NCI-H82 (cell line): ENCODE measurements around the gene DNAH10.
A peak's percentile ranks its signal among the peaks of the same experiment; 100 is the strongest.
"Not testable (repeated sequence)": the region's sequence is repeated elsewhere in the genome, so short reads cannot be mapped to it uniquely, and the experiment has no call there.

Experiments used
- DNase-seq: peaks from one replicate; lab custom pipeline; 2025; lab: John Stamatoyannopoulos, UW

The DNAH10 gene

DNA sequence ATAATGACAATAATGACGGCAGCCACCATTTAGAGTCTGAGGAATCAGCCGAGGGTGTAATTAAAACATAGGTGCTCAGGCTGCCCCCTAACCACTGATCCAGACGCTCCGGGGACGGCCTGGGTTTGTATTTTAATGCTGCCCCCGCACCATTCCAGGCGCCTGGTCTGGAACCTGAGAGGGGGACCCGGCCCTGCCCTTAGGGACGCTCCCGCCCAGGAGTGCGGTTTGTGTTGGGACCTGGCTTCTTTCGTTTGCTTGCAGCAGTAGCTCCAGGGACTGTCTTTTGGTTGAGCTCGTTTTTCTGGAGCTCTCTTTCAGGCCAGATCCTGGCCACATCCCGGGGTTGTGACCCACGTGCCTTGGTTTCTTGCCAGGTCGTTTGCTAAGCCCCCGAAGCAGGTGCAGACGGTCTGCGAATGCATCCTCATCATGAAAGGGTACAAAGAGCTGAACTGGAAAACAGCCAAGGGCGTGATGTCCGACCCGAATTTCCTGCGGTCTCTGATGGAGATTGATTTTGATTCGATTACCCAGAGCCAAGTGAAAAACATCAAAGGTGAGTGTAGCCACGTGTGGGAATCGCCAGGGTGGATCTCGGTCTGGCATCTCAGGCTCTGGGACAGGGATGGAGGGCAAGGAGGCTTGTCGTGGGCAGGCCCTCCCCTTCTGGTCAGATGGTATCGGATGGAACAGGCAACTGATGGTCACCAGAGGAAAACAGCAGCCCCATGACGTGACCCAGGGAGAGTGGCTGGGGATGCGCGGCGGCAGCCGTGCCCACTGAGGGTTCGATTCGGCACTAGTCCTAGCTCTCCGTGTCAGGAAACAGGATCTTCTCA, 147.0 kb downstream of the DNAH10 start:
- DNase-seq = no peak

DNA sequence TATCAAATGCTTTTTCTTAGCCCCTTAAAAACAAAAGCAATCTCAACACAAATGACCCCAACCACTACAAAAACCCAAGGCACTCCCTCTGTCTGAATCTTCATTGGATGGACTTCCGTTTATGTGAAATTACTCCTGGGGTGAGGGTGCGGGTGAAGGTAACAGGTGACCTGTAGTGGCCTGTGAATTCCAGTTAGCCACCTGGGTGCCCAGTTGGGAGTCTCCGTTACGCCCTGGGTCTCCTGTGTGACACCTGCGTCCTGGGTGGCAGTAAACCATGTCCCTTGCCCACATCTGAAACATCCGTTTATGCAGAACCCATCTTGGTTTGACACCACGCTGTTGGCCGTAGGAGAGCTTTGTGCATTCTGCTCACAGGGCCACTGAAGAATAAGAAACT, 148.0 kb downstream of the DNAH10 start:
- DNase-seq = no peak

DNA sequence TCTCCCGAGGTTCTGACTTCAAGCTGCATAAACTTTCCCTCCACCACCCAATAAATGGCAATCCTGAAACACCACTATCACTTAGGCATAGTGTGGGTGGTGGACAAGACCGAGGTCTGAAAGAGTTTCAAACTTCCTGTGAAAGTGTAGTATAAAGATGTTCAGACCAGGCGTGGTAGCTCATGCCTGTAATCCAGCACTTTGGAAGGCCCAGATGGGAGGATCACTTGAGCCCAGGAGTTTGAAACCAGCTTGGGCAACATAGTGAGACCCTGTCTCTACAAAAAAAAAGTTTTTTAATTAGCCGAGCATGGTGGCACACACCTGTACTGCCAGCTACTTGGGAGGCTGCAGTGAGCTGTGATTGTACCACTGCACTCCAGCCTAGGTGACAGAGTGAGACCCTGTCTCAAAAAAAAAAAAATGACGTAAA, 148.7 kb downstream of the DNAH10 start:
- DNase-seq = no peak

DNA sequence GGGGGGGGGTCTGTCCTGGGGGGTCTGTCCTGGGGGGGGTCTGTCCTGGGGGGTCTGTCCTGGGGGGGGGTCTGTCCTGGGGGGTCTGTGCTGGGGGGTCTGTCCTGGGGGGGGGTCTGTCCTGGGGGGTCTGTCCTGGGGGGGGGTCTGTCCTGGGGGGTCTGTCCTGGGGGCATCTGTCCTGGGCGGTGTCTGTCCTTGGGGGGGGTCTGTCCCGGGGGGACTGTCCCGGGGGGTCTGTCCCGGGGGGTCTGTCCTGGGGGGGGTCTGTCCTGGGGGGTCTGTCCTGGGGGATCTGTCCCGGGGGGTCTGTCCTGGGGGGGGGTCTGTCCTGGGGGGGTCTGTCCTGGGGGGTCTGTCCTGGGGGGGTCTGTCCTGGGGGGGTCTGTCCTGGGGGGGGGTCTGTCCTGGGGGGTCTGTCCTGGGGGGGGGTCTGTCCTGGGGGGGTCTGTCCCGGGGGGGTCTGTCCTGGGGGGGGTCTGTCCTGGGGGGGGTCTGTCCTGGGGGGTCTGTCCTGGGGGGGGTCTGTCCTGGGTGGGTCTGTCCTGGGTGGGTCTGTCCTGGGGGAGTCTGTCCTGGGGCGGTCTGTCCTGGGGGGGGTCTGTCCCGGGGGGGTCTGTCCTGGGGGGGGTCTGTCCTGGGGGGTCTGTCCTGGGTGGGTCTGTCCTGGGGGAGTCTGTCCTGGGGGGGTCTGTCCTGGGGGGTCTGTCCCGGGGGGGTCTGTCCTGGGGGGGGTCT, 149.7 kb downstream of the DNAH10 start:
- DNase-seq = not testable (repeated sequence)

DNA sequence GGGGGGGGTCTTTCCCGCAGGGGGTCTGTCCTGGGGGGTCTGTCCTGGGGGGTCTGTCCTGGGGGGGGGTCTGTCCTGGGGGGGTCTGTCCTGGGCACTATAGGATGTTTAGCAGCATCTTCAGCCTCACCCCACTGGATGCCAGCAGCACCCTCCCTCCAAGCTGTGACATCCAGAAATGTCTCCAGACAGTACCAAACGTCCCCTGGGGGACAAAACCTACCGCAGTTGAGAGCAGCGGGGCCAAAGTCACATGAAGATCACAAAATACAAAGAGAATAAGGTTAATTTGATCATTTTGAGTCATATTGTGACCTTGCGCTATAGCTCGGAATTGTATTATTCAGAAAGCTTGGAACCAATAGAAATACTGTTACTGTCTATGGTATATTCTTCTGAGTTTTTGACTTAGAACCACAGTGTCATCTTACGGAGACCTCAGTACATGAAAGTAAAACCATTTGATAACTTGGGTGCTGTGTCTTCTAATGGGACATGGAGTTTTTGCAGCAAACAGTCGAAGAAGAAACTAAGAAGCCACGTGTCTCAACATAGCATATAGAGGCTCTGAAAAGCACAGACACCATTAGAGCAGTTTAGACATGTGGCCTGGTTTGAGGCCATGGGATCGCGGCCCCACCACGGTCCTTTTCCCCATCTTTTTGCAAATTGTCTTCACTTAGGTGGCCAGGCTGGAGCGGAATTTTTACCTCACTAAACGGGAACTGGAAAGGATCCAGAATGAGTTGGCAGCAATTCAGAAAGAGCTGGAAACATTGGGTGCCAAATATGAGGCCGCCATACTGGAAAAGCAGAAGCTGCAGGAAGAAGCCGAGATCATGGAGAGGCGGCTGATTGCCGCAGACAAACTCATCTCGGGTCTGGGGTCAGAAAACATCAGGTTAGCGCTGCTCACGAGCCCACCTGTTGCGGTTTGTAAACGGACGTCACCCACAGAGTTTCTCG, 150.6 kb downstream of the DNAH10 start:
- no peak for DNase-seq

DNA sequence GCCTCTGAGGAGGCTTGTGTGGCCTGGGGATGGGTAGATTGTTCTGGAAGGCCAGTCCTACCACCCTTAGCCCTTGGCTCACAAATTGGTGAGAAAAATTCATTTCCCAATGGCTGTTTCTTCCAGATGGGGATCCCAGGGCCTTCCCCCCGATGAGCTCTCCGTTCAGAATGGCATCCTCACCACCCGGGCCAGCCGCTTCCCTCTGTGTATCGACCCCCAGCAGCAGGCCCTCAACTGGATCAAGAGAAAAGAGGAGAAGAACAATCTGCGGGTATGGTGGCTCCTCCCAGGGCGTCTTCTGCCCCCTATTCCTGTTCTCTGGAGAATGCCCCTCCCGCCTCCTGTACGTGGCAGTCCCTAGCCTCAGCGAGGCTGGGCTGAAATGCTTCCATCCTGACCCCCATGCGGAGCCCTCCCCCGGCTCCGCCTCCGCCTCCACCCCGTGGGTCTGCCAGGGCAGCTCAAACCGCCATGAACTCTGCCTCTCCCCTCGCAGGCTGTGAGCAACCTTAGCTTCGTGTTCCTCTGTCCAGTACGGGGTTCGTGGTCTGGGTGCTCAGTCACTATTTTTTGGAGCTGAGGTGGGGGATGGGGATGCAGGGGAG, 152.7 kb downstream of the DNAH10 start:
- no peak for DNase-seq

DNA sequence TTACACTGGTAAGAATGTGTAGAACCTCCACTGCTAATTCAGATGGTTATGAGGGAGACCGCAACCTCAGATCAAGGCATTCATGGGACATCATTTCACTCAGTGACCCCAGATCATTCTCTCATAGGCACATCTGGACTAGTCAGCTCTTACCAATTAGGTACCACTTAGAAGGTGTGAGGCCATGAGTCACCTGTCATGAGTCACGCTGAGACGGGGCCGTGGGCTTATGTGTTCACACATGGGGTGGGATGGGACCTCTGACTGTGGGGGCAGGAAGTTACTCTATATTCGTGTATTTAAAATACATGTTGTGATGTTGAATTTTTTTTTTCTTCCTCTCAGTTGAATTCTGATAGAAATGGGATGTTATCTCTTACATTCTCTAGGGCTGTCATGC, 154.6 kb downstream of the DNAH10 start:
- no peak for DNase-seq

DNA sequence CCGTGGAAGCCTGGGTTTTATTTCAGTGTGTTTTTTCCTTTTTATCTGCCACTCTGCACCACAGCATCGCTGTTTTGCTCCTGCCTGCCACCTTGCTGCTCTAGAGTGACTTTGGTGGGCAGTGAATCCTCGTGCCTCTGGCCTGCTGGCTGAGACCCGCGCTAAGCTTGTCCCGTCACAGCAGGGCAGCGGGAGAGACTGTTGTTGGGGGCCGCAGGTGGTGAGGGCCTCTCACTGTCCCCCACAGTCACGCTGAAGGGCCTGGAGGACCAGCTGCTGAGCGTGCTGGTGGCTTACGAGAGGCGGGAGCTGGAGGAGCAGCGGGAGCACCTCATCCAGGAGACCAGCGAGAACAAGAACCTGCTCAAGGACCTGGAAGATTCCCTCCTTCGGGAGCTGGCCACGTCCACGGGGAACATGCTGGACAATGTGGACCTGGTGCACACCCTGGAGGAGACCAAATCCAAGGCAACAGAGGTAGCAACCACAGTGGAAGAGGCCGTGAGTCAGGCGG, 155.3 kb downstream of the DNAH10 start:
- no peak for DNase-seq

DNA sequence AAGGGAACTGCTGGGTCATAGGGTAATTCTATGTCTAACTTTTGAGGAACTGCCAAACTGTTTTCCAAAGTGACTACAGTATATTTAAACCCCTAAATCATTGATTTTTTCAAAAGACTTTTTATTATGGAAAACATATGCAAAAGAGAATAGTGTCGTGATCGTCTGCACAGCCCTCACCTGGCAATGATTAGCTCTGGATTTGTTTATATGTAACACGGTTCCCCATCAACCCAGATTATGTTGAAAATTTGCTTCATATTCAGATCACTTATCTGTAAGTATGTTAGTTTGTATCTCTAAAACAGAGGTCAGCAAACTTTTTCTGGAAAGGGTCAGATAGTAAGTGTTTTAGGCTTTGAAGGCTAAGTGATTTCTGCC, 157.9 kb downstream of the DNAH10 start:
- DNase-seq = no peak

DNA sequence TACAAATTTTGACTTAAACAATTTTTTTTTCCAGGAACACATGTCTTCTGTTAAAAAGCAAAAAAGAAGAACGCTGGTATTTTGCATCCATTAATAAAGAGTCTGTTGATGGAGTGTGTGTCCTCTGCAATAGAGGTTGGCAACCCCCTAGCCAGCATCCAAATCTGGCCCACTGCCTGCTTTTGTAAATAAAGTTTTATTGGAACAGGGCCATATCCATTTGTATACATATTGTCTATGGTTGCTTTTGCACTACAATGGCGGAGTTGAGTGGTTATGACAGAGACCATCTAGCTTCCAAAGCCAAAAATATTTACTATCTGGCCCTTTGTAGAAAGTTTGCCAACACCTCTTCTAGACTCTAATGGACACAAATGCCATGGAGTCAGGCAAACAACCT, 160.9 kb downstream of the DNAH10 start:
- DNase-seq = no peak

DNA sequence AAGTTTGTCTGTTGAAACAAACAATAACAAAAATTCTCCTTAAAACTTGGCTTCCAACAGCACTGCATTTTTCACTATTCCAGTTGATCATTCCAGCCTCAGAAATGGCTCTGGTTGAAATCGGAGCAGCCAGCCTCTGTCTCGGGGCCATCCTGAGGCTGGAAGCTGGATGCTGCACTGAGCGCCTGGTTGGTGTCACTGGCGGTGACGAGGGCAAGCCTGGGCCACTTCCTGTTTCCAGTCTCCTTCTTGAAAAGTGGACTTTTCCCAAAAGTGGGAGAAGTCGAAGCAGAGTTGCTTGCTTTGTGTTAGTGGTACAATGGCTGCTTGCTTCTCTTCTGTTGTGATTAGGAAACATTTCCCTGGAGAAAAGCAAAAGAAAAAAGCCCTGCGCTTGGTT, 161.8 kb downstream of the DNAH10 start:
- DNase-seq = no peak

DNA sequence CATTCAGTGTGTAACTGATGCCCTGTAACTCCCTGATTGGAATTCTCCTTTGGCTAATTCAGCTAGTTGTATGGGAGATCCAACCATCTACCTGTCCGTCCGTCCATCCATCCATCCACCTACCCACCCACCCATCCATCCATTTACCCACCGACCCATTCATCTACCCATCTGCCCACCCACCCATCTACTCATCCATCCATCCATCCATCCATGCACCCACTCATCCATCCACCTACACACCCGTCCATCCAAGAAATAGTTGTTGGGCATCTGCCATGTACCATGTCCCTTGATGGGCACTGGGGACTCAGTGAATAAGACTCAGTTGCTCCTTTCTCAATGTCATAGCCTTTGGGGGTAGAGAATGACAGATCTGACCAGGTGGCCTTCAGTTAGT, 162.4 kb downstream of the DNAH10 start:
- DNase-seq = no peak

DNA sequence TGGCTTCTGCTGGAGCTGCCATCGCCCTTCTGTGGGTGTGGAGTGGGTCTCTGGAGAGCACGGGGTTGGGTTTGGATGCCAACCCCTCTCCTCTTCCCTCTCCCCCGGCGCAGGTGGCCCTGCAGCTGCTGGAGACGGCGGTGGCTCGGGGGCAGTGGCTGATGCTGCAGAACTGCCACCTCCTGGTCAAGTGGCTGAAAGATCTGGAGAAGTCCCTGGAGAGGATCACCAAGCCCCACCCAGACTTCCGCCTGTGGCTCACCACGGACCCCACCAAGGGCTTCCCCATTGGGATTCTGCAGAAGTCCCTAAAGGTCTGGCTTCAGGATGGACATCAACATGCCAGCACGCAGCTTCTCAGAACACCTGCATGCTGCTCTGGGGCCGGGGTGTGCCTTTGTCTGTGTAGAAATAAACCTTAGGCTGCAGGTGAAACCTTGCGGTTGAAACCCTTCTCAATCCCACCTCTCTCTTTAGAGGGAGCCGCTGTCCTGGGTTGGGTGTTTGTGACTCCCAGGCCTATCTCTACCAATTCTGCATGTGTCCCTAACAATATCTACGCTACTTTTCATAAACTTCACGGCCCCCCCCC, 166.3 kb downstream of the DNAH10 start:
- peak; percentile 14 for DNase-seq

DNA sequence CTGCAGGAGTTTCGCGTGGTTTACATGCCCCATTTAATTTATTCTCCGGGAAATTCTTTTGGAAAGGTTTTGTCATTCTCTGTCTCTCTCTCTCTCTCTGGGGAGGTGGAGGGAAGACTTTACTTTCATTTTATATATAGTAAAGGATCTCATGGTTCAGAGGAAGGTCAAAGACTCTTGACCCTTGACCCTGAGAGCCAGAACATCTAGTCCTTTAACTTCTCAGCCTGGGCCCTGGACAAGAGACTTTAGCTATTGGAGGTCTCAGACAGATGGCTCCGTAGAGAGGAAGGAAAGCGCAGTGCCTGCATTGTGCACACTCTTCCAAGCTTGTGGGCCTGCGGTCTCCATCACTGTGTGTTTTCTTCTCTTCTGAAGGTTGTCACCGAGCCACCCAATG, 166.8 kb downstream of the DNAH10 start:
- no peak for DNase-seq

DNA sequence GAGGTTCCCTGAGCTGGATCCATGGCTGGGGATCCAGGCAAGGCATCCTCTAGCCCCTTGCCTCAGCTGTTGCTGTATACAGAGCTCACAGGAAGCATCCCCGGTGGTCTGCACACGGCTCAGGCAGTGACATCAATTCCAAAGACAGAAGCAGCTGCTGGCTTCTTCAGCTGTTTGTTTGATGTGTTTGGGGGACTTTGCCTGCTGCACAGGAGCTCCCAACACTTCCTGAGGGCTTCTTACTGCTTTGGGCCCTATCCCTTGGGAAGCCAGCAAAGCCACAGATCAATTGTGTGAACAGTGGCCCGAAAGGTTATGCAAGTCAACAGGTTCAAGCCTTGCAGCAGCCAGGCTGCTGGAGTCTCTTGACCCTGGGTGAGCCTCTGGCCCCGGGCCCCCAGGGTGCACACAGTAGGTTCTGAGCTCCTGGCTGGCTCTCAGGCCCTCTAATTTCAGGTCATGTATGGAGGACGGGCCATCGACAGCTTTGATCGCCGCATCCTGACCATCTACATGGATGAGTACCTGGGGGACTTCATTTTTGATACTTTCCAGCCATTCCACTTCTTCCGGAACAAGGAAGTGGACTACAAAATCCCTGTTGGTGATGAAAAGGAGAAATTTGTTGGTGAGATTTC, 168.0 kb downstream of the DNAH10 start:
- DNase-seq = no peak

DNA sequence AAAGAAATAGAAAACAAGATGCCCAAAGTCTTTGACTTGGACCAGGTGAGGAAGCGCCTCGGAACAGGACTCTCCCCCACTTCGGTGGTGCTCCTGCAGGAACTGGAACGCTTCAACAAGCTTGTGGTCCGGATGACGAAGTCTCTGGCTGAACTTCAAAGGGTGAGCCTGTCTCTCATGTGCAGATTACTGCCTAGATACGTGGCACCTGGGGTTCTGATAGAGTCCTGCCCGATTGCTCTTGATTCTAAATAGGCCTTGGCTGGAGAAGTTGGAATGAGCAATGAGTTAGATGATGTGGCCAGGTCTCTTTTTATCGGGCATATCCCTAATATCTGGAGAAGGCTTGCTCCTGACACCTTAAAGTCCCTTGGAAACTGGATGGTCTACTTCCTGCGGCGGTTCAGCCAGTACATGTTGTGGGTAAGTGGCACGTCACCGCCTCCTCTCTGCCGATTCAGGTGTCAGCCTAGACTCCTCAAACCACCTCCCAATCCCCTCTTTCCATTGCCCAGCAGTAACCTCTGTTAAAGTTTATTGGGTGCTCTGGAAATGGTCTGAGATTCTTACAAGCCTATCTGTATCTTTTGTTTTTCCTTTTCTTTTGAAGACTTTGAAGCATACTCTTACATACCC, 169.7 kb downstream of the DNAH10 start:
- no peak for DNase-seq

DNA sequence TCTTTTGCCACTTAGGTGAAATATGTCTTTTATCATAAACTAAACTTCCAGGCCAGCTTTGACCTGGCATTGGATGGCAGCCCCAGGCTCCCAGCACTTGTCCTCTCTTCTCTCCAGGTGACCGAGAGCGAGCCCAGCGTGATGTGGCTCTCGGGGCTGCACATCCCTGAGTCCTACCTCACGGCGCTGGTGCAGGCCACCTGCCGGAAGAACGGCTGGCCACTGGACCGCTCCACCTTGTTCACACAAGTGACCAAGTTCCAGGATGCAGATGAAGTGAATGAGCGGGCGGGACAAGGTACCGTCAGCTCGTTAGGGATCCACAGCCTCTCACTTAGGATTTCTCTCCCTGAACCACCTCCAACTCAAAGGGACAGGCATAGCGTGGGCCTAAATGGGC, 171.1 kb downstream of the DNAH10 start:
- DNase-seq = no peak

DNA sequence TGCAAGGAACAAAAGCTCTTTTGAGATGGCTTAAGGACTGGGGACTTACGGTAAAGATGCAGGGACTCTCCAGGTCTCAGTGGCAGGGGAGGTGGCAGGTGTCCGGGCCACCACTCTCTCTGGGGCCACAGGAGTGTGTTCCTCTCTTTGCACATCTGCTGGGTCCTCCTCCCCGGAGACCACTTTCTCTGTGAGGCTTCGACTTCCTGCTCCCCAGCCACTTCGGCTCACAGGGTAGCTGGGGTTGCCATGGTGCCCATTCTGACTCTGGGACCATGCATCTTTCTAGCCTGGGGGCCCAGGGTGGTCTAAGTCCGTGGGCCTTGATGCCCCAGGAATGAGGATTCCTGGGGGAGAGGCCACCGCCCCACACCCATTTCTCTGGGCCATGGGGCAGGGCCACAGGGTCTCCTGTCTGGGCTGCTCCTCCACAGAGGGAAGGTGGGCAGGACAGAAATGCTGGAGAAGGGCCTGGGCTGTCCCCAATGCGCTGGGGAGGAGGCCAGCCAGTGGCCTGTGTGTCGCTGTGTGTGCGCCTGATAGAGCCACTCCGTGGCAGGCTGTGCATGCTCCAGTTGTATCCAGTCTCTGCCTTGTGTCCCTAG, 172.0 kb downstream of the DNAH10 start:
- no peak for DNase-seq

DNA sequence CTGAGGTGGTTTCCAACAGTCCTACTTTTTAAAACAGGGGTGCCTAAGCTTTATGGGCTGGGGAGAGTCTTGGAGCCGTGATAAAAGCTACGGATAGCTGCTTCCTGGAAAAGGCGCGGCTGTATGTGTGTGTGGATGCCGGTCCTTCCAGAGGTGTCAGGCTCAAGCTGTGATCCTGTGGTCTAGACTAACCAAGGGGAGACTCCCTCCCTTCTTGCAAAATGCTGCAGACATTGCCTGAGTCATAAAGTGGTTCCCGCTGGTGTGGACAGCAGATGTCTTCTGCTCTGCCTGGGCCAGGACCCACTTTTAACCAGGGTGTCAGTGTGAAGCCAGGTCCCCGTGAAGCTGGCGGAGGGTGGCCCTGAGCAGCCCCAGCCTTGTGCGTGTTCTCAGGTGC, 172.7 kb downstream of the DNAH10 start:
- DNase-seq = no peak

DNA sequence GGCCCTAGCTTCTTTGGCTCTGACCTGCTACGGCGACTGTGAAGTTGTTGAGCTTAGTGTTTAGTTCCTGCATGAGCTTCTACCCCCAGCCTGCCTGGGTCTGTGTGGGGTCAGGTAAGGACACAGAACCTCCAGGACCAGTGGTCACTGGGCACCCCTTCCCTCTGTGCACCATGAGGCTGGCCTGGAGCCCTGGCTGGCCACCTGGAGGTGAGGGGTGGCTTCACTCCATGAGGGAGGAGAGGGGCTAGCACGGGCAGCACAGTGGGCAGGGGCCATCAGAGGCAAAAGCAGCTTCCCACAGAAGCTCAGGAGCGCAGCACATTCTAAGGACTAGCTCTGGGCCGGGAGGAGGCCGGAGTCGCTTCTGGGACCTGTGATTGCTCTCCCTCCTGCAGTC, 173.9 kb downstream of the DNAH10 start:
- no peak for DNase-seq
